ENCODE measurements around the gene SPATA4.
A peak's percentile ranks its signal among the peaks of the same experiment; 100 is the strongest.
"Not testable (repeated sequence)": the region's sequence is repeated elsewhere in the genome, so short reads cannot be mapped to it uniquely, and the experiment has no call there.

Gene SPATA4

GRCh38 chr4:176195184-176195978 lies at the start of gene SPATA4:
Gene SPATA4, minus strand, starts transcription at chr4:176195585. Its CDS starts 23 bp downstream, at chr4:176195562.
- DNase-seq: peak; percentile 68

GRCh38 chr4:176242764-176243347 lies 47.5 kb upstream of the SPATA4 start:
- no peak for DNase-seq

- DNase-seq: no peak
These were observed 46.3 kb upstream of the SPATA4 start for GRCh38 chr4:176241703-176242102.

GRCh38 chr4:176238826-176239225 lies 43.4 kb upstream of the SPATA4 start:
- DNase-seq: no peak

- DNase-seq: no peak
These were observed 42.8 kb upstream of the SPATA4 start for GRCh38 chr4:176238157-176238610.

- DNase-seq: no peak
These were observed 41.6 kb upstream of the SPATA4 start for GRCh38 chr4:176236946-176237345.

- no peak for DNase-seq
These were observed 35.5 kb upstream of the SPATA4 start for GRCh38 chr4:176230836-176231235.

- DNase-seq: no peak
These were observed 34.3 kb upstream of the SPATA4 start for GRCh38 chr4:176229645-176230044.

- no peak for DNase-seq
These were observed 31.4 kb upstream of the SPATA4 start for GRCh38 chr4:176226736-176227135.

GRCh38 chr4:176223561-176223960 lies 28.2 kb upstream of the SPATA4 start:
- DNase-seq: no peak

GRCh38 chr4:176222149-176222548 lies 26.8 kb upstream of the SPATA4 start:
- no peak for DNase-seq

- DNase-seq: no peak
These were observed 22.1 kb upstream of the SPATA4 start for GRCh38 chr4:176217510-176217909.

GRCh38 chr4:176212351-176212750 lies 17.0 kb upstream of the SPATA4 start:
- DNase-seq: not testable (repeated sequence)

- DNase-seq: no peak
These were observed 15.4 kb upstream of the SPATA4 start for GRCh38 chr4:176210579-176211296.

GRCh38 chr4:176210101-176210500 lies 14.7 kb upstream of the SPATA4 start:
- no peak for DNase-seq

GRCh38 chr4:176209535-176209934 lies 14.2 kb upstream of the SPATA4 start:
- DNase-seq: no peak

- no peak for DNase-seq
These were observed 12.5 kb upstream of the SPATA4 start for GRCh38 chr4:176207839-176208238.

- DNase-seq: no peak
These were observed 9.9 kb upstream of the SPATA4 start for GRCh38 chr4:176205299-176205698.

GRCh38 chr4:176198316-176198903 lies 3.0 kb upstream of the SPATA4 start:
- DNase-seq: no peak

- no peak for DNase-seq
These were observed 1.4 kb downstream of the SPATA4 start for GRCh38 chr4:176193938-176194337.

GRCh38 chr4:176193126-176193525 lies 2.3 kb downstream of the SPATA4 start:
- DNase-seq: no peak

GRCh38 chr4:176191974-176192373 lies 3.4 kb downstream of the SPATA4 start:
- peak; percentile 55 for DNase-seq

Data from NCI-H2029 treated with DMSO at 0.1 percent for 48 hours (cell line).